Measurements from ENCODE around the gene DESI2. TPM values are rescaled to one million over a fixed set of nuclear protein-coding genes. Genes with fewer than 3 reads are reported as not detected.

DESI2 gene
- total RNA-seq: 10 to 100 TPM; 49.5 to 71.2 (median 57.5) TPM

DNA sequence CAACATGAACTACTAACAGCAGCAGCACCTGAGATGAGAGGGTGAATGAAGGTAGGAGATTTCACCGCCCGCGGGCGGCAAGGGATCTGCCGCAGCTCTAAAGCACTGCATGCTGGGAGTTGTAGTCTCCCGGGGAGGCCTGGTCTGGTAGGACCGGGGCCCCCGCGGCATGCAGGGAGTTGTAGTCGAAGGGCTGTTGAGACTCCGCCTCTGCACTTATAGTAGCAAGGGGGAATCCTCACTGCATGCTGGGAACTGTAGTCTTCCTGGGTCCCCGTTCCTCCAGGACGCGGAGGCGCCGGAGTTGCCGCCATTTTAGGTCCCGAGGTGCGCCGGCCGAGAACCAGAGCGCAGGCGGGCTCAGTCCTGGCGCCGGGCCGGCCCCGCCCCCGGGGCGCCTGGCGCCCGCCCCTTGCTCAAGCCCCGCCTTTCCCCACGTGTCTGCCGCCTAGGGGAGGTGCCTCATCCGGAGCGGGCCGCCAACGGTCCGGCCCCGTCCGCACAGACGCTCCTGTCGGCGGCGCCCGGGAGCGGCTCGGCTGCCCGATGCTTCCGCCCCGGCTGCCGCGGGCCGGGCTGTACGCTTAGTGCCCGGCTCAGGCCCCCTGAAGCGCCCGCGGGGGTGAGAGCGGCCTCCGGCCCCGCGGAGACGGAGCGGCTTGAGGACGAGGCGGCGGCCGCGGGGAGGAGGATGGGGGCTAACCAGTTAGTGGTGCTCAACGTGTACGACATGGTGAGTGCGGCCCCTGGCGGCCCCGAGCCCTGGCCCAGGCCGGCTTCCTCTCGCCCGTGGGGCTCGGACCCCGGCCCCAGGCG lies at the start of gene DESI2:
Gene DESI2 (plus strand): TSS at position 504 of the 816 bp plus-strand sequence. CDS start 188 bp downstream, at position 692.
- DNase-seq: peak; percentile 99
- peak within 1 kb of the TSS; percentile 71 to 89 (median 80) for H3K4me3 ChIP-seq (replicated peaks in 1 of 3)
- no peaks in the 10 kb centered on the region for H3K27me3 ChIP-seq
- H3K36me3 ChIP-seq: no peaks in the 10 kb centered on the region
- H3K27ac ChIP-seq: peak within 1 kb of the TSS; percentile 91 to 95 (median 94)
- TF ChIP-seq POLR2A (IDR thresholded peaks at IDR 0.05): peak; percentile 92 to 100
- TF ChIP-seq, protein P1, sequence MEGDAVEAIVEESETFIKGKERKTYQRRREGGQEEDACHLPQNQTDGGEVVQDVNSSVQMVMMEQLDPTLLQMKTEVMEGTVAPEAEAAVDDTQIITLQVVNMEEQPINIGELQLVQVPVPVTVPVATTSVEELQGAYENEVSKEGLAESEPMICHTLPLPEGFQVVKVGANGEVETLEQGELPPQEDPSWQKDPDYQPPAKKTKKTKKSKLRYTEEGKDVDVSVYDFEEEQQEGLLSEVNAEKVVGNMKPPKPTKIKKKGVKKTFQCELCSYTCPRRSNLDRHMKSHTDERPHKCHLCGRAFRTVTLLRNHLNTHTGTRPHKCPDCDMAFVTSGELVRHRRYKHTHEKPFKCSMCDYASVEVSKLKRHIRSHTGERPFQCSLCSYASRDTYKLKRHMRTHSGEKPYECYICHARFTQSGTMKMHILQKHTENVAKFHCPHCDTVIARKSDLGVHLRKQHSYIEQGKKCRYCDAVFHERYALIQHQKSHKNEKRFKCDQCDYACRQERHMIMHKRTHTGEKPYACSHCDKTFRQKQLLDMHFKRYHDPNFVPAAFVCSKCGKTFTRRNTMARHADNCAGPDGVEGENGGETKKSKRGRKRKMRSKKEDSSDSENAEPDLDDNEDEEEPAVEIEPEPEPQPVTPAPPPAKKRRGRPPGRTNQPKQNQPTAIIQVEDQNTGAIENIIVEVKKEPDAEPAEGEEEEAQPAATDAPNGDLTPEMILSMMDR (IDR thresholded peaks at IDR 0.05): peak in 4 of 6 experiments; percentile 12 to 58 (median 42)
- H3K9me3 ChIP-seq: no peaks in the 10 kb centered on the region
- H3K4me1 ChIP-seq: peaks cover 10 to 17% of the 10 kb centered on the region in 2 donors
- intact Hi-C loops (cut with DNase I): loop anchor here (5.0 kb wide), 2 partner anchors 201 to 314 kb away; partner anchors contain the start of gene ADSS2
- 0% methylated on average over 2 to 9 of the region's 81 CpGs for WGBS, 2 donors

DNA sequence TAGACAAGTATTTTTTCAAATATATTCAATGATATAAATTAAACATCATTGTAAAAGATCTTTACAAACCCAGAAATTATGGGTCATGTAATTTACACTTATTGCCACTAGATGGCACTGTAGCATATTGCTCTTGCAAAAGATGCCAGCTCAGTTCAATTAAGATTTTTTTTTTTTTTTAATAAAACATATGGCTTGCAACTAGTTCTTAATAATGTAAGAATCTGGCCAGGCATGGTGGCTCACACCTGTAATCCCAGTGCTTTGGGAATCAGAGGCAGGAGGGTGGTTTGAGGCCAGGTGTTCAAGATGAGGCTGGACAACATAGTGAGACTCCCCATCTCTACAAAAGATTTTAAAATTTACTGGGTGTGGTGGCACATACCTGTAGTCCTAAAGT lies 49.4 kb upstream of the DESI2 start:
- TF ChIP-seq, protein P1 (IDR thresholded peaks at IDR 0.05): peak; percentile 61 to 84 (median 80)
- no peak for TF ChIP-seq POLR2A (IDR thresholded peaks at IDR 0.05)
- no peak overlapping the region for H3K27ac ChIP-seq
- H3K9me3 ChIP-seq: no peaks in the 10 kb centered on the region
- H3K4me1 ChIP-seq: no peaks in the 10 kb centered on the region
- no peak overlapping the region for H3K4me3 ChIP-seq (replicated peaks in 1 of 3)
- no peaks in the 10 kb centered on the region for H3K36me3 ChIP-seq
- no peaks in the 10 kb centered on the region for H3K27me3 ChIP-seq
- intact Hi-C loops (cut with DNase I): loop anchor here (5.0 kb wide), 1 partner anchor 439 kb away; no protein-coding TSS in a partner anchor
- no peak for DNase-seq

DNA sequence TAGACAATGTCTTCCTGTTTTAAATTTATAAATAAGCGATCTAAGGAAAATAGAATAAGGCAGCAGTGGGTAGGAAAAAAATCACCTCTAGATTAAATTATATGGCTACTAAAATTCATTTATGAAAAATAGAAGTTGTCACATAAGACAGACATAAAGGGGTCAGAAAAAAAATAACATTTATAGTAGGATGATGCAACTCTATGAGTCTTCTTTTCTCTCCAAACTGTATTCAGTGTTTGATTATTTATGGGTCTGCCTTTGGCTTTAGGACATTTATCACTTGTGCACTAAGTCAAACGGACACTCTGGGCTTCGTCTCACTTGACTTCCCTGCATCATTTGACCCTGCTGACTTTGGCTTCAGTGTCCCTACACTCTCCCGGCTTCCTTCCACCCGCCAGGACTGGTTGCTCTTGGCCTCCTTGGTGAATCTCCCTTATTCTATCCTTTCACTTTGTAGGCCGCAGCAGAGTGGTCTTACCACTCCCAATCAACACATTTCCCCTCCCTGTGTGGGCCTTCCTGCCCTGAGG lies 47.0 kb upstream of the DESI2 start:
- intact Hi-C loops (cut with DNase I): loop anchor here (2.0 kb wide), 1 partner anchor 191 kb away; no protein-coding TSS in a partner anchor
- H3K27me3 ChIP-seq: no peaks in the 10 kb centered on the region
- H3K36me3 ChIP-seq: no peaks in the 10 kb centered on the region
- H3K4me1 ChIP-seq: no peaks in the 10 kb centered on the region
- no peaks in the 10 kb centered on the region for H3K9me3 ChIP-seq
- no peak overlapping the region for H3K4me3 ChIP-seq (replicated peaks in 1 of 3)
- WGBS, 2 donors: 84 to 88% methylated on average over 6 of the region's 6 CpGs
- no peak overlapping the region for H3K27ac ChIP-seq
- no peak for DNase-seq
- TF ChIP-seq, protein P1 (IDR thresholded peaks at IDR 0.05): no peak
- TF ChIP-seq POLR2A (IDR thresholded peaks at IDR 0.05): no peak

DNA sequence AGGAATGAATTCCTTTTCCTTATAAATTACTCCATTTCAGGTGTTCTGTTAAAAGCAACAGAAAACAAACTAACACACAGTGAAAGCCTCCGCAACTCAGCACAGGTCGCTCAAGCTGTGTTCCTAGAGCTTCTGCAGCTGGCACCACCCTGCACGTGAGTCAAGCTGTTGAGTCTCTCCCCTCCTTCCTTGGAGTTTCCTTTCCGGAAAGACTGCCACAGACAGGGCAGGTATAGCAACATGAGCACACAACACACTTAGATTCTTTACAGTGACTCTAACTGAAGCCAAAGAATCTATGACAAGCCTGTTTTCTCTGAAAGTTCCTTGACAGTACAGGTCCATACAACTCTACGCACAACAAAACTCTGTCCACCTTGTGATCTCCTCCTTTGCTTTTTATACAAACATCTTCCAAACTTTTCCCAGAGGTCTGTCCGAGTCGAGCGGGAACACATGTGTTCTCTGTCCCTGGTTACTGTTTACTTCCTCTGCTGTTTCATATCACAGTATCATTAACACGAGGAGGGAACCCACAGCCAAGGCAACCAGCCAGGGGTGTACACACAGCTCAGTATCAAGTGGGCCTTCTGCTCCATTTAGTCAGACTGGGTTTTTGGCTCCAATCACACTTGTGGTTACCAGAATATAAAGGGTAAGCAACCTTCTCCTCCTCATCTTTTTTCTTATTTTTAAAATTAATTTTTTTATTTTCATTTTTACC lies 38.7 kb upstream of the DESI2 start:
- DNase-seq: no peak
- Histone ChIP-seq H3K9me3 (no peaks in the 10 kb centered on the region), H3K27ac (no peak overlapping the region), H3K36me3 (no peaks in the 10 kb centered on the region), H3K4me3 (replicated peaks in 1 of 3) (no peak overlapping the region), H3K4me1 (no peaks in the 10 kb centered on the region), H3K27me3 (no peaks in the 10 kb centered on the region)
- WGBS, 2 donors: 82 to 84% methylated on average over 9 of the region's 9 CpGs
- TF ChIP-seq POLR2A (IDR thresholded peaks at IDR 0.05): no peak
- TF ChIP-seq, protein P1 (IDR thresholded peaks at IDR 0.05): no peak
- intact Hi-C loops (cut with DNase I): no loop called here

All from thyroid gland (tissue), 4 donors.